SHP77 treated with DMSO at 0.1 percent for 48 hours (cell line): Measurements from ENCODE around the gene NELL2.

Experiments
- DNase-seq: peaks from one replicate; lab custom pipeline; 2025; lab: John Stamatoyannopoulos, UW

The NELL2 gene

DNA sequence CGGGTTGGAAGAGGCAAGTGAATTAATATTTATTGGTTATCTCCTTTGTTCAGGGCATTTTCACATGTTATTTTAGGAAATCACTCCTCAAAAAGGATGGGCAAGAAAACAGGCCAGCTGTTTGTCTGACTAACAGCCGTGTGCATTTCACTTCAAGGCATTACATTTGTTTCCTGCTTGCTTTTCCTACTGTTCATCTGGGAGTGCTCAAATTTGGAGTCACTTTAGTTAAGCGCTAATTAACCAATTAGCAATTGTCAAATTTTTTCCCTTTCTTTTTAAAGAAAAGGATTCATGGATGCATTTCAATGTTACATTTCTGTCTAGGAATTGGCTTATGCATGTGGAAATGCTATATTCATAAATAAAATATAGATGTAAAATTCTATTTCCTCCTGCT, 415.9 kb downstream of the NELL2 start:
- no peak for DNase-seq

DNA sequence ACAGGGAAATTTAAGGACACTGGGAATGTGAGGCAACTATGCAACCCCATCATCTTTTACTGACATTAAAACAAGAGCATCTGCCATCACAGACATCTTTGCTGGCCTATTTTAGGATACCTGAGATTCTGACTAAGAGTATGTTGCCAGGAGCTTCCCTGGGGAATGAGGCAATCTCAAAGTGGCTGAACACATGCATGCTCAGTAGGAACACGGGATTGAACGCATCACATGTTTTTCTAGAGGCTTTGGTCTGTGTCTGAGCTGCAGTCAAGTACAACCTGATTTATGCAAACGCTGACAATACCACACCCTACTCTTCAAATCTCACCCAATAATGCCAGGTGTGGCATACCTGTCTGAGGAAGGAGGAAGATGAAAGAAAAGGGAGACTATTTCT, 416.5 kb downstream of the NELL2 start:
- DNase-seq = no peak
